Measurements from ENCODE around the gene HRK. TPM values are rescaled to one million over a fixed set of nuclear protein-coding genes. Genes with fewer than 3 reads are reported as not detected.

The HRK gene
- total and polyA plus RNA-seq, 2 of the 8 experiments (the other 6 are each of a cell fraction or from before 2014, with no cell fraction given), result 1.6 to 2.7 TPM

GRCh38 chr12:116924558-116925453 lies 43.6 kb upstream of the HRK start (continued):
- no peak for TF ChIP-seq RBBP5 (IDR thresholded peaks at IDR 0.05; ENCODE audit: borderline replicate concordance, low read depth, low read length)
- TF ChIP-seq SP1 (IDR thresholded peaks at IDR 0.05; ENCODE audit: low read depth, low read length), result no peak
- no peak for TF ChIP-seq KDM4A (IDR thresholded peaks at IDR 0.05; ENCODE audit: low read depth, low read length, severe bottlenecking)
- no peak for TF ChIP-seq NRF1 (IDR thresholded peaks at IDR 0.05; ENCODE audit: low read depth, low read length)
